ENCODE results near the gene TOGARAM2.

Gene TOGARAM2

DNA sequence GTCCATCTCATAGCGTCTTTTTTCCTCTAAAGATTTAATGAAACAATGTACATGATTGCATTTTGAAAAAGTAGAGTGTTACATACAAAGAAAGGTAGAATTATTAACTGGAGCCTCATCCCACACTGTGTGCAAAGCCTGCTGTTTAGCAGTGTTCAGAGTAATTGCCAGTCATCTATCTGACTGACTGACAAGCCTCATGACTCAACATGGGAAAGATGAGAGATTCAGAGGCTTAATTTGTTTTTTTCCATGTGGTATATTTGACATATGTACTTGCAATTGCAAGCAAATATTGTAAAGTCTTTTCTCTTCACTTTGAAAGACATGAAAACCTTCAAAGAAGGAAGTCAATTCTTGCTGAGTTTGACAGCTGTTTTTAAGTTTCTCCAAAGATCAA lies 78.5 kb downstream of the TOGARAM2 start:
- no peak for DNase-seq

GRCh38 chr2:29060441-29060840 lies 79.3 kb downstream of the TOGARAM2 start:
- no peak for DNase-seq

- no peak for DNase-seq
Measured at GRCh38 chr2:29061176-29061575, 80.1 kb downstream of the TOGARAM2 start.

GRCh38 chr2:29061616-29062015 lies 80.5 kb downstream of the TOGARAM2 start:
- no peak for DNase-seq

DNA sequence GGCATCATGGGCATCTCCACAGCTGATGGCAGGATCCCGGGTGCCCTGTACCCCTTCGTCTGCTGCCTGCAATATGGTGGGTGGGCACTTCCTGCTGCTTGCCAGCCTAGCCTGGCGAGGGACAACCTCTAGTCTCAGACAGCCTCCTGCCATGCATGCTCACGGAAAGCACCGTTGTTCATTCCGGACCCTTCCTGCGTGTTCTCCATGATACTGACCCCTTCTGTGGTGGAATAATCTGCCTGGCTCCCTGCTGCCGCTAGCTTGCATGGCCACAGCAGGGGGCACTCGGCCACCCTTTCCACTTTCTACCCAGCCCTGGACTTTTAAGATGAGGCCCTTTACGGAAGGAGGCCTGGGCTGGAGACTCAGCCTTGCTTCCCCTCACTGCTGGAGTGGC lies 81.3 kb downstream of the TOGARAM2 start:
- DNase-seq: no peak

DNA sequence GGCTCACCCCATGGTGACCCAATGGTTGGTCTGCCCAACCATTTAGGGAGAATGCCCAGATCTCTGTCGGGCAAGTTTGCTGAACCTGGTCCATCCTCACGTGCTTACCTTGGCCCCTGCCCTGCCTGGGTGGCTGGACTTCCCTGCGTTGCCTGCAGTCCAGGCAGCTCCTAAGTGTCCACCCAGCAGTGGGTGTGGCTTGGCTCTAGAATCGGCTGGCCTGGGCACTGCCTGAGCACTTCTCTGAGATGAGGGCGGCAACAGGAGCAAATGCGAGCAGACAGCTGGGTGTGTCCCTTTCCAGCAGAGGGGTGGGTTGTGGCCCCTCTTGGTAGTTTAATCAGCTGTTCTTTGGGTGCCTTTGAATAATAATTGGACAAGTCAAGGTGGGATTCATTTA lies 82.0 kb downstream of the TOGARAM2 start:
- DNase-seq: no peak

- DNase-seq: no peak
Measured at GRCh38 chr2:29063646-29064345, 82.7 kb downstream of the TOGARAM2 start.

GRCh38 chr2:29064346-29064715 lies 83.2 kb downstream of the TOGARAM2 start:
- DNase-seq: no peak

DNA sequence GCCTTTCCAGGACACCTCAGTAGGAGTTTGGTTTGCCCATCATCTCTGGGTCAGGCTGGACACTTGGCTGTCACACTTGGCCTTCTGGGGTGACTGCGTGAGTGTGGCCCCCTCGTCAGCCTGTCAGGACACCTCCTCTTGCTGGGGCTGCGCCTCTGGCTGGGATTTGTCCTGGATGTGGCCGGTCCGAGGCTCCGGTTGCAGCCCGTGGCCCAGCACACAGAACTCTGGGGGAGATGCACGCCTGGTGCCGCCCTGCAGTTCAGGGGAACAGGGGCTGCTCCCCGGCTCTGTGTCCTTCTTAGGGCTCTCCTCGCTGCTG lies 83.6 kb downstream of the TOGARAM2 start:
- no peak for DNase-seq

GRCh38 chr2:29065068-29065811 lies 84.1 kb downstream of the TOGARAM2 start:
- no peak for DNase-seq

DNA sequence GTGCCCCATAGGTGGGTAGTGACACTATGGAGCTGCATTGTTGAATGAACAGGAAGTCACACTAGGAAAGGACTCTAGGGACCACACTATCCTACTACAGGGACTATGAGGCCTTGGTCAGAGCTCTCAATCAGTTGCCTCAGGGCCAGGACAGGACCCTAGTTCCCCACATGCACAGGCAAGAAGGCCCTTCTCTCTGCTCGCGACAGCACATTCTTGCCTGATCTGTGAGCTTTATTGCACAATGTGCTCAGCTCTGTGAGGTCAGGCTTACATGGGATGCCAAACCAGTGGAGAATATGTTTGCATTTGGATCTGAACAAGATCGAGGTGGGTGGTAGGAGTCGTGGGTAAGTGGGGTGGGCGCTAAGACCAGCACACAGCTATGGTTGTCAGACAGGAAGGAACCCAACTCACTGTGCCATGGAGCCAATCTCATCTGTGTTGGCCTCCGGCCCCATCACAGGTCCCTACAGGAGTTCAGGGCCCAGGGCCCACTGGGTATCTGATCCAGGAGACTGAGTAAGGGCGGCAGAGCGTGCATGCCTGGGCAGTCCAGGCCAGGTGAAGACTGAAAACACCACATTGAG lies 85.3 kb downstream of the TOGARAM2 start:
- DNase-seq: no peak

DNA sequence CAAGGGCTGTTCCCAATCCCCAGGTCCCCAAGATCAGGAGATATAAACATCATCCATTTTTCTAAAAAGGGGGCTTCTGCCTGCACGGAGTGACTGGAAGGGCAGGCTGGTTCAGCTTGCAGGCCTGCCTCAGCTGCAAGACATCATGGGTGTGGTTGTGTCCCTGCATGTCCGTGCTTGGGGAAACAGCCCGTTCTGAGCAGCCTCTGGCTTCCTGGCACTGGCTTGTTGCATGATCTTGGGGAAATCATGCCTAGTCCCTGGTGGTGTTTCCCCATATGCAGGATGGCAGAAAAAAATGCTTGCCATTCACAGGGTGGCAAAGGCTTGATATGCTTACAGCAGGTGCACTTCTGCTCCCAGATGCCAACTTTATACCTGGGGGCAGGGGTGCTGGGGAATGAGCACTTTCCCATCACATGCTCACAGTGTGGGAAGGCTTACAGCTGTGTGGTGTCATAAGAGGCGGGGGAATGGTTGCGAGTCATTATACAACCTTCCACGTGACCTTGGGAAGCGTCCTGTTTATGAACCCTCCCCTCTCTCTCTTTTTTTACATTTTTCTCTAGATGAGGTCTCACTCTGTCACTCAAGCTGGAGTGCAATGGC lies 86.0 kb downstream of the TOGARAM2 start:
- no peak for DNase-seq

DNA sequence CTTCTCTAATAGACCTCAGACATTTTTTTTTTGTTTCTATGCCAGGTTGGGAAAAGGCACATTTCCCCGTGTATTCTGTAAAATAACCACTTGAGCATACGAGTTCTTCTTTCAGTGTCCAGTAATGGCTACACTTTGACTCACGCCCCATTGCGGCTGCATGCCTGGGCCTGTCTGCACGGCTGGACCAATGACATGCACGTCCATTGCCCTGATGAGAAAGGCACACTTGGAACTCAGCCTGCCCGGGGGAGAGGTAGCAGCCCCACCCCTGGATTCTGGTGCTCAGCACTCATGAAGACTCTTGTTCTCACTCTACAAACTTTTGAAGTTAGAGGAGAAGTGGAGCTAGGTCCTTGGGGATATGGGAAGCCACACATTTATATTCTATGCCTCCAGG lies 87.4 kb downstream of the TOGARAM2 start:
- no peak for DNase-seq

DNA sequence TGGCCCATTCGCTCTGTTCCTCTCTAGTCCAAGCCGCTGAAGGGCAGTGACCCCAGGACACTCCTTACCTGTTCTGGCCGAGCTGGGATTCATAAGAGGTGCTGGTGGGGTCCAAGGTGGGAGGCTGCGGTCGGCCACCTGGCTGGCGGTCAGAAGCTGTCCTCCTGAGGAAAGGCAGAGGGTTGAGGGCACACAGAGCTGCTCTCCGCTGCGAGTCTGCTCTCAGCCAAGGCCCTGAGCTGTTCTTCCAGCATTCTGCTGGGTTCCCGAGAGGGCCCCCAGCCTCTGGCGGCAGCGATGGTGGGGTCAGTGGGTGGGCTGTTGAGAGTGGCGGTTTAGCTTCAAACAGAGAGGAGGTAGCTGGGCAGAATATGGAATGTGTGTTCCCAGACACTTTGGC lies 89.4 kb downstream of the TOGARAM2 start:
- no peak for DNase-seq

DNA sequence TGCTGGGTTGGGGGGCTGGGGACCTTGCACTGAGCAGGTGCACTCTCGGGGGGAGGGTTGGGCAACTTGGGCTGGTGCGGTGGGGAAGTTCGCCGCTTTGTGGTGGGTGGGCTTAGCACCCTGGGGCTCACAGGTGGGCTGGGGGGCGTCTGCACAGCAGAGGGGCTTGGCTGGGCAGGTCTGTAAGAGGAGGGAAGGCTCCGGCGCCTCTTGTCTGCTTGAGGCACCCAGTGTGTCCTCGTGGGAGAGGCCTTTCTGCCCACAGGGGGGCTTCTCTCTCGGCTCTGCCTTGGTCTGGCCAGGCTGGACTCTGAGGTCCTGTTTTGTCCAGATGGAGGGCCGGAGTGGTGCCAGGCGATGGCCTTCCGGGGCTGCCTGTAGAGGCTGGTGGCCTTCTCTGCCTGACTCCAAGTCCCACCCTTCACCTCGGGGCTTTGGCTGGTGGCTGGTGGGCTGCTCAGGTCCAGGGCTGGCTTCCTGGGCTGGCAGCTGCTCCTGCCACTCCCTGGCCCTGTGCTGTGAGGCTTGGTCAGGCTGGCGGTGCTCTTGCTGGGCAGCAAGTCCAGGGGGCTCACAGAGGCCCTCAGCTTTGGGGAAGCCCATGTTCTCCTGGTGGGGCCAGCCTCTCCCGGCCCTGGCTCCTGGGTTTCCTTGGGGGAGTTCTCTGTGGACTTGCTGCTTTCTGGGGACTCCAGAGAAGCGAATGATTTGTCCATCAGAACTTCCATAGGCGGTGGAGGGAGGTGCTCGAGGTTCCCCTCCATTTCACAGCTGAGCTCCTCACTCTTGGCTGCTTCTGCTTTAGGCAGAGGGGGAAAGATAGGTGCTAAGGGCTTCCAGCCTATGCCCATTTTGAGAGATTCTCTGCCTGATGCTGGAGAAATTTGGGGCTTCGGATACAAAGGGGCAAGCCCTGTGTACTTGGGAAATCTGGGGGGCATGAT lies 90.2 kb downstream of the TOGARAM2 start:
- DNase-seq: no peak

GRCh38 chr2:29072251-29072650 lies 91.2 kb downstream of the TOGARAM2 start:
- no peak for DNase-seq

DNA sequence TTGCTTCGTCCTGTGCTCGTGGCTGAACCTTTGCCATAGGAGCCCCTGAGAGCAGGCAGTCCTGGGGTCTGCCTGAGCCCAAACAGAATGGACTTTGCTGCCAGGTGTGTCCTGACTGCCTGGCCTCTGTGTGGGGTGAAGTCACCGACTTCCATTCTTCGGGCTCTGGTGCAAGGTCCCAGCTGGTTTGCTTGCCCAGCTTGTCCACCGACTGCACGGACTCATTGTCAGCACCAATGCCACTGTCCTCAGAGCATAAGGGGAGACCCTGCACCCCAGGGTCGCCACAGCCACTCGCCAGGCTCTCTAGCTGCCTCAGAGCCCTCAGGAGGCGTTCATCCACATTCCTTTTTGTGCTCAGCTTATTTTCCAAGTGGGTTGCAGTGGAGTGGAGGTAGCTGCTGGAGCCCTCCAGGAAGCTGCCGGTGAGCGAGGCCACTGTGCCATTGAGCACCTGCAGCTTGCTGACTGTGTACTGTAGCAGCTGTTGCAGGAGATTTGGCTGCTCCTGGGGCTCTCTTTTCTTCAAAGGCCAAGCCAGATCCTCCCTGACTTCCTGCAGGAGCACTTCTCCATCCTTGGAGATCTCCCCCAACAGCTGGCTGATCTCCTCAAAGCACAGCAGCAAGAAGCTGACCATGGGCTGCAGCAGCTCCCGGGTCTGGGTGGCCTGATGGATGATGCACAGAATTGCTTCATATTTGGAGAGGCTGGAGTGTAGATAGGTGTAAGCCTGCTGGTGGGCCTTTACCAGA lies 92.0 kb downstream of the TOGARAM2 start:
- DNase-seq: no peak

GRCh38 chr2:29073933-29074332 lies 92.8 kb downstream of the TOGARAM2 start:
- DNase-seq: no peak

- DNase-seq: no peak
Measured at GRCh38 chr2:29074411-29074810, 93.3 kb downstream of the TOGARAM2 start, which contains the start of gene PCARE. Gene PCARE, minus strand, starts transcription at chr2:29074523. Its CDS starts 262 bp downstream, at chr2:29074261.

DNA sequence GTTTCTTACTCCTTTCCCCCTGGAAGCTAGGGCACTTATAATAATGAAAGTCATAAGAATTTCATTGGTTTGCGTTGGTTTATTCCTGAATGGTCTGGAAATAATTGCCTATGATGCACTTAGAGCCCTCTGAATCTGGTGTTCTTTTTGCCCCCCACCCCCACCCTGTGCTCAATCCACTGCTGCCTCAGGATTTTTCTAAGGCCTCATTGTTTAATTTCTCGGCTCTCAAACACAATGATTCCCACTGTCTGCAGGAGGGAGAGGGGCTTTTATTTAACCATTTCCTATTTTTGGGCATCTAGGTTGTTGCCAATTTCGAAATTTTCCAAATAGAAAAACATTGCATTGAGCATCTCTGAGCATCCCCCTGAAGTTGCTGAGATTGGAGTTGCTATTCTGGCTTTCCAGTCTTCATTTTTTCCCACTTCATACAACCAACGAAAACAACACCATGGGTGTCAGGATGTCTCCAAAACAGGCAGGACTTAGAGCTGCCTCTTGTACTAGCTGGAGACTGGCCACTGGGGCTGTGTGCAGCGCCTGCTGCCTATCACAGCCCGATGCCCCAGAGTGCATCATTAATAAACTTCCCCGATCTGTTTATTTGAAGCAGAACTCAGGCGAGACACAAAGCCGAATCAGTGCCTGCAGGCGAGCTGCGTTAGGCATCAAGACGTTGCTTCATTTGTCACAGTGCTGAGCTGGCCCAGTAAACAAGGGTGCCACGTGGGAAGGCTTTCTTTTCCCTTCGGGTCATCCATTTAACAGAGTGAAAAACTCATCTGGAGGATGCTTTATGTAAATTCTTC lies 95.0 kb downstream of the TOGARAM2 start:
- no peak for DNase-seq

- no peak for DNase-seq
Measured at GRCh38 chr2:29079887-29080286, 98.8 kb downstream of the TOGARAM2 start.
